IMR-90 (cell line): ENCODE measurements around the gene ESPL1. TPM values are rescaled to one million over a fixed set of nuclear protein-coding genes. Genes with fewer than 3 reads are reported as not detected.

Experiments
- ATAC-seq: fragments of 200-7000 bp; cut with Tn5 transposase; 2 replicates; pipeline ENCODE4 v1.9.1; 2020; ENCODE audit warnings: low read depth, mild to moderate bottlenecking, moderate library complexity
- BruUV-seq: library from RNA; stranded (reverse); fragments of 400-500 nt; replicated peaks from 2 replicates; lab custom pipeline; 2021; lab: Mats Ljungman, UMichigan
- CTCF ChIA-PET: fragments of 300-600 bp; formaldehyde crosslinking; extraction: SDS; loops from one replicate; lab custom pipeline; 2021; ENCODE audit warnings: antibody characterized with exemption; lab: Yijun Ruan, JAX
- POLR2A ChIA-PET: fragments of 300-600 bp; sonication (Branson Sonifier 250); formaldehyde crosslinking; loops from one replicate; lab custom pipeline; 2022; ENCODE audit warnings: antibody characterized with exemption; ENCODE audit not compliant: unreplicated experiment; lab: Charles Lee
- DNase-seq: peaks from one replicate; pipeline ENCODE4 v3.0.0; 2013
- H2AFZ ChIP-seq: replicated peaks from 2 replicates; pipeline ENCODE3; 2013; ENCODE audit warnings: low read length, mild to moderate bottlenecking; ENCODE audit not compliant: poor library complexity
- H2AK5ac ChIP-seq: 2 replicates; pipeline ENCODE4 v1.6.1; 2013; ENCODE audit warnings: low read depth, low read length, inconsistent platforms
- H2AK9ac ChIP-seq: replicated peaks from 2 replicates; pipeline ENCODE3; 2013; ENCODE audit warnings: mild to moderate bottlenecking, low read depth, low read length, moderate library complexity; ENCODE audit not compliant: poor library complexity
- H2BK120ac ChIP-seq: 2 replicates; pipeline ENCODE4 v1.6.1; 2013; ENCODE audit warnings: low read depth, low read length, inconsistent platforms
- H2BK15ac ChIP-seq: 3 replicates; pipeline ENCODE4 v1.6.1; 2013; ENCODE audit warnings: low read depth, low read length, inconsistent platforms
- H2BK20ac ChIP-seq: 2 replicates; pipeline ENCODE4 v1.6.1; 2013; ENCODE audit warnings: low read depth, mild to moderate bottlenecking, inconsistent platforms, low read length, moderate library complexity
- H2BK5ac ChIP-seq: 2 replicates; pipeline ENCODE4 v1.6.1; 2013; ENCODE audit warnings: mild to moderate bottlenecking, low read depth, low read length, inconsistent platforms; ENCODE audit not compliant: poor library complexity, severe bottlenecking
- H3K14ac ChIP-seq: replicated peaks from 2 replicates; pipeline ENCODE4 v1.6.1; 2013; ENCODE audit warnings: low read depth, low read length, inconsistent platforms
- H3K18ac ChIP-seq: 2 replicates; pipeline ENCODE4 v1.6.1; 2013; ENCODE audit warnings: low read depth, low read length, control low read depth
- H3K23ac ChIP-seq: 2 replicates; pipeline ENCODE4 v1.6.1; 2013; ENCODE audit warnings: low read depth, low read length, inconsistent platforms
- H3K27ac ChIP-seq: 2 replicates; pipeline ENCODE4 v1.5.1; 2013; ENCODE audit warnings: mild to moderate bottlenecking, control low read depth, low read length; ENCODE audit not compliant: insufficient read depth
- H3K27me3 ChIP-seq: 2 replicates; pipeline ENCODE4 v1.6.1; 2013; ENCODE audit warnings: low read length; ENCODE audit not compliant: control insufficient read depth, insufficient read depth
- H3K36me3 ChIP-seq: 2 replicates; pipeline ENCODE4 v1.6.1; 2013; ENCODE audit warnings: low read length, mixed read lengths; ENCODE audit not compliant: control insufficient read depth, insufficient read depth
- H3K4ac ChIP-seq: 2 replicates; pipeline ENCODE4 v1.6.1; 2013; ENCODE audit warnings: low read depth, low read length, inconsistent platforms
- H3K4me1 ChIP-seq: 2 replicates; pipeline ENCODE4 v1.6.1; 2013; ENCODE audit warnings: low read length, mixed read lengths; ENCODE audit not compliant: control insufficient read depth, insufficient read depth
- H3K4me2 ChIP-seq: 2 replicates; pipeline ENCODE4 v1.6.1; 2013; ENCODE audit warnings: low read depth, mild to moderate bottlenecking, control low read depth, low read length, moderate library complexity
- H3K4me3 ChIP-seq: 2 replicates; pipeline ENCODE4 v1.5.1; 2013; ENCODE audit warnings: low read depth, mild to moderate bottlenecking, control low read depth, low read length, moderate library complexity; ENCODE audit not compliant: insufficient read depth
- H3K56ac ChIP-seq: 2 replicates; pipeline ENCODE4 v1.6.1; 2013; ENCODE audit warnings: low read length, inconsistent platforms; ENCODE audit not compliant: insufficient read depth; ENCODE audit errors: extremely low read depth
- H3K79me1 ChIP-seq, 2 experiments: 2 replicates each; pipeline ENCODE4 v1.6.1; 2013; ENCODE audit warnings: low read length in 2 of 2, inconsistent platforms in 1 of 2, low read depth in 1 of 2
- H3K9ac ChIP-seq: 2 replicates; pipeline ENCODE4 v1.6.1; 2013; ENCODE audit warnings: low read depth, low read length, control low read depth
- H3K9me1 ChIP-seq: 2 replicates; pipeline ENCODE4 v1.6.1; 2013; ENCODE audit warnings: low read length, inconsistent platforms; ENCODE audit not compliant: insufficient read depth
- H3K9me3 ChIP-seq: 2 replicates; pipeline ENCODE4 v1.6.1; 2013; ENCODE audit warnings: low read length; ENCODE audit not compliant: control insufficient read depth, insufficient read depth
- H4K20me1 ChIP-seq: 2 replicates; pipeline ENCODE4 v1.6.1; 2013; ENCODE audit warnings: low read length, inconsistent platforms; ENCODE audit not compliant: insufficient read depth
- H4K5ac ChIP-seq: 2 replicates; pipeline ENCODE4 v1.6.1; 2013; ENCODE audit warnings: mild to moderate bottlenecking, low read depth, low read length, control low read depth
- H4K8ac ChIP-seq, 2 experiments: 2 replicates each; pipeline ENCODE4 v1.6.1; 2013; ENCODE audit warnings: low read depth in 2 of 2, low read length in 2 of 2, control low read depth in 1 of 2, inconsistent platforms in 1 of 2
- H4K91ac ChIP-seq: 2 replicates; pipeline ENCODE4 v1.6.1; 2013; ENCODE audit warnings: low read depth, low read length, inconsistent platforms; ENCODE audit not compliant: insufficient read depth
- BHLHE40 ChIP-seq: fragments of 150-350 bp; IDR thresholded peaks from 2 replicates; pipeline ENCODE4 v1.6.1; 2016; ENCODE audit warnings: mild to moderate bottlenecking, low read depth, low read length
- POLR2A ChIP-seq: IDR thresholded peaks from 2 replicates; pipeline ENCODE4 v1.6.1; 2012; ENCODE audit warnings: mild to moderate bottlenecking, low read depth, low read length
- RAD21 ChIP-seq: IDR thresholded peaks from 2 replicates; pipeline ENCODE4 v1.6.1; 2012; ENCODE audit warnings: low read length, improper control_type of control experiment
- RCOR1 ChIP-seq: IDR thresholded peaks from 2 replicates; pipeline ENCODE4 v1.6.1; 2012; ENCODE audit warnings: mild to moderate bottlenecking, low read length, improper control_type of control experiment; ENCODE audit not compliant: insufficient replicate concordance
- WGBS, 2 experiments: methylation state at CpG; one replicate each; pipeline versions ENCODE4 v1.1.5 to v1.1.7; 2013; ENCODE audit warnings: missing lambda C conversion rate in 2 of 2; ENCODE audit not compliant: insufficient read length in 1 of 2; ENCODE audit errors: extremely low coverage in 2 of 2; 5-methylcytosine and 5-hydroxymethylcytosine counted together
- dilution Hi-C: fragments of 300-500 bp; cut with HindIII; formaldehyde crosslinking; loops from one replicate; pipeline ENCODE4 v1.14.3; 2018; ENCODE audit warnings: low sequenced_read_pairs; ENCODE audit not compliant: unreplicated experiment
- in situ Hi-C: fragments of 300-500 bp; cut with MboI; formaldehyde crosslinking; loops from 3 replicates; pipeline ENCODE4 v1.14.3; 2019; ENCODE audit warnings: low sequenced_read_pairs, inconsistent platforms, mixed read lengths
- intact Hi-C: fragments of 100-400 bp; cut with micrococcal nuclease; formaldehyde crosslinking; loops from 2 replicates; pipeline ENCODE4 v1.10.0; 2022
- polyA plus RNA-seq, 3 experiments: library from polyadenylated mRNA; depleted of rRNA; stranded (reverse); fragments of >200 nt; gene quantifications; 2 replicates each; pipeline ENCODE4 v1.2.3, GENCODE V29; 2012; ENCODE audit warnings: low replicate concordance in 1 of 3
- total RNA-seq: library from RNA; depleted of rRNA; stranded (reverse); fragments of >200 nt; gene quantifications from 2 replicates; pipeline ENCODE4 v1.2.3, GENCODE V29; 2012

ESPL1 gene
- total and polyA plus RNA-seq, 2 of the 4 experiments (the other 2 are of a cell fraction), result 6.5 to 9.2 TPM

GRCh38 chr12:53286448-53286847 lies 18.3 kb downstream of the ESPL1 start:
- H3K4ac ChIP-seq, result no peak overlapping the region
- no peak overlapping the region for H3K4me3 ChIP-seq
- no peaks in the 10 kb centered on the region for H3K9me3 ChIP-seq
- H2BK15ac ChIP-seq, result no peak overlapping the region
- peak overlapping the region; percentile 68 for H2AK9ac ChIP-seq
- no peak for ATAC-seq
- no peak overlapping the region for H3K27ac ChIP-seq
- H2AFZ ChIP-seq, result no peak overlapping the region
- ChIA-PET POLR2A (no interaction called here), CTCF (interaction anchor here (0.9 kb wide), 1 partner anchor 73 kb away, joined by 4 read pairs; no protein-coding TSS in a partner anchor)
- H3K4me1 ChIP-seq, result peaks cover 22% of the 10 kb centered on the region
- no peak overlapping the region for H2BK5ac ChIP-seq
- H3K14ac ChIP-seq, result no peak overlapping the region
- no peak overlapping the region for H4K5ac ChIP-seq
- no peak overlapping the region for H3K4me2 ChIP-seq
- WGBS, 2 experiments, result 90% methylated on average over 2 of the region's 9 CpGs; no CpG with 5 or more reads in 1 of the 2 experiments
- DNase-seq, result no peak
- no peaks in the 10 kb centered on the region for H4K20me1 ChIP-seq
- intact Hi-C loops, result no loop called here
- TF ChIP-seq POLR2A, result no peak
- no peak for TF ChIP-seq BHLHE40
- no peak for TF ChIP-seq RAD21
- TF ChIP-seq RCOR1, result no peak
- H3K18ac ChIP-seq, result no peak overlapping the region
- in situ Hi-C loops, result loop anchor here (5.0 kb wide), 1 partner anchor 74 kb away; no protein-coding TSS in a partner anchor
- no peaks in the 10 kb centered on the region for H3K27me3 ChIP-seq
- no peak overlapping the region for H3K23ac ChIP-seq
- H2BK20ac ChIP-seq, result no peak overlapping the region
- no peak overlapping the region for H2BK120ac ChIP-seq
- H4K8ac ChIP-seq, result no peak overlapping the region
- peaks cover 10% of the 10 kb centered on the region; the same call in 1 of the 2 replicates for H3K9me1 ChIP-seq
- H3K36me3 ChIP-seq, result peaks cover 12% of the 10 kb centered on the region
- H4K91ac ChIP-seq, result no peak overlapping the region
- BruUV-seq, result no TSS peak
- H3K79me1 ChIP-seq, result peaks cover 0 to 20% of the 10 kb centered on the region in 2 experiments; a peak in 2 of 4 replicates
- dilution Hi-C loops, result no loop called here
- no peak overlapping the region for H3K56ac ChIP-seq
- H3K9ac ChIP-seq, result no peak overlapping the region
- no peak overlapping the region for H2AK5ac ChIP-seq
